ENCODE measurements around the gene NEGR1.

The NEGR1 gene

DNA sequence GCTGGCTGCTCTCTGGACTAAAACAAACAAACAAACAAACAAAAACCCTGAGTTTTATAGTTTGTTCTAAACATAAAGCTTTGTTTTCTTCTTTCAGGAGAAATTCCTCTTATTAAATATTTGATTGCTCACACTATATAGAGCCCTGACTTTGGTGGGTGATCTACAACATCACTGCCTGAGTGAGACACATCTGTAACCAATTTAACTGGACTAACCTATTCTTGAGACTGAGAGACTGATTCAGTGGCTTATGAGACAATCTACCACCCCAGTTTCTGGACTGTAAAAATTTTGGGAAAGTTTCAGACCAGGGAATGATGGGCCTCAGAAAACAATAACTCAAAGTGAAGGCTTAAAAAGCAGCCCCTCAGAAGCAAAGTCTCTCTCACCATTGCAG, 537.0 kb downstream of the NEGR1 start:
- Mint-ChIP-seq H3K9me3 (peaks cover 6% of the 10 kb centered on the region), H3K27ac (no peak overlapping the region), H3K36me3 (no peaks in the 10 kb centered on the region), H3K4me3 (no peak overlapping the region), H3K4me1 (no peaks in the 10 kb centered on the region), H3K27me3 (no peaks in the 10 kb centered on the region)
- no peak for ATAC-seq (ENCODE audit: low read depth)
- DNase-seq (ENCODE audit: low spot score in 2 of 2): no peak

DNA sequence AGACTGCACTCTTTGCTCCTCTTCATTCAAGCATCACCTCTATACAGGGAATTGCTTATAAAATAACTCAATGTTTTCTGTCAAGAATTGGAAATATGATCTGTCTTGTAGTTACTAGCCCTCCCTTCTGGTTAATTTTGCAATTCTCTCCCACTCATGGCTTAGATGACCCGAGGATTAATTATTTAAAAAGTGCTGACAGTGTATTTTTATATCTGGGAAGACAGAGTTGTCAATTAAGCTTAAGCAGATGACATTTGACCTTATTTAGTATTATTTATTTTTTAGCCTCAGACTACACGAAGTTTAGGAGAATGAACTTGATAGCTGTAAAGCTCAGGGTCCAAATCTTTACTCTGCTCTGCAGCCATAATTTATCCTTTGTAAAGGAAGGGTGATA, 538.5 kb downstream of the NEGR1 start:
- H3K27ac Mint-ChIP-seq: no peak overlapping the region
- H3K27me3 Mint-ChIP-seq: no peaks in the 10 kb centered on the region
- ATAC-seq (ENCODE audit: low read depth) (no peak), DNase-seq (ENCODE audit: low spot score in 2 of 2) (no peak)
- H3K9me3 Mint-ChIP-seq: peaks cover 5% of the 10 kb centered on the region
- no peaks in the 10 kb centered on the region for H3K4me1 Mint-ChIP-seq
- no peaks in the 10 kb centered on the region for H3K36me3 Mint-ChIP-seq
- no peak overlapping the region for H3K4me3 Mint-ChIP-seq

DNA sequence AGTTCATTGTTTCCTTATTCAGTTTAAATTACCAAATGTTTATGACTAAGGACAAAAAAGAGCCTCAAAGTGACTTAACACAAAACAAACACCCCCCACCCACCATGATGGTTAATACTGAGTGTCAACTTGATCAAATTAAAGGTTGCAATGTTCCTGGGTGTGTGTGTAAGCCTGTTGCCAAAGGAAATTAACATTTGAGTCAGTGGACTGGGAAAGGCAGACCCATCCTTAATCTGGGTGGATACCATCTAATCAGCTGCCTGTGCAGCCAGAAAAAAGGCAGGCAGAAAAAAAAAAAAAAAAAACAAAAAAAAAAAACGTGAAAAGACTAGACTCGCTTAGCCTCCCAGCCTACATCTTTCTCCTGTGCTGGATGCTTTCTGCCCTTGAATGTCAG, 543.4 kb downstream of the NEGR1 start:
- H3K4me3 Mint-ChIP-seq: no peak overlapping the region
- no peaks in the 10 kb centered on the region for H3K27me3 Mint-ChIP-seq
- no peaks in the 10 kb centered on the region for H3K36me3 Mint-ChIP-seq
- DNase-seq (ENCODE audit: low spot score in 2 of 2) (no peak), ATAC-seq (ENCODE audit: low read depth) (no peak)
- H3K27ac Mint-ChIP-seq: no peak overlapping the region
- no peaks in the 10 kb centered on the region for H3K4me1 Mint-ChIP-seq
- H3K9me3 Mint-ChIP-seq: peaks cover 5% of the 10 kb centered on the region

DNA sequence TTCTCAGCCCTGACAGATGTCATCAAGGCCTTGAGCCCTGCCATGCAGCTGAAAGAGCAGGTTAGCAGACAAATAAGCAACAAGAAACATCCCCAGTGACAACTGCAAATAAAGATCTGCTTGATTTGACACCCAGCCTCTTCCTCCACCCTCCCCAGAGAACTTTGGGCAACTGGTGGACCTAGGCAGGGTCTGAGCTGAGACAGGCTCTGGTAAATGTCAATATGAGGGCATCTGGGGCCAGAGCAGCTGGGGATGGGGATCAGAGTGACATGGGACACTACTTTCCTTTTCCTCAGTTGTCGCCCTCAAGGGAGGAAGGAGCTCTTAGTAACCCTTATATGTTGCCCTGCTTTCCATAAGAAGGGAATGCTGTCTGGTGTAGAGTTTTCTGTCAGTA, 544.1 kb downstream of the NEGR1 start:
- no peaks in the 10 kb centered on the region for H3K4me1 Mint-ChIP-seq
- no peak overlapping the region for H3K4me3 Mint-ChIP-seq
- H3K27ac Mint-ChIP-seq: no peak overlapping the region
- no peaks in the 10 kb centered on the region for H3K36me3 Mint-ChIP-seq
- H3K9me3 Mint-ChIP-seq: peaks cover 5% of the 10 kb centered on the region
- no peaks in the 10 kb centered on the region for H3K27me3 Mint-ChIP-seq
- DNase-seq (ENCODE audit: low spot score in 2 of 2): no peak
- no peak for ATAC-seq (ENCODE audit: low read depth)

DNA sequence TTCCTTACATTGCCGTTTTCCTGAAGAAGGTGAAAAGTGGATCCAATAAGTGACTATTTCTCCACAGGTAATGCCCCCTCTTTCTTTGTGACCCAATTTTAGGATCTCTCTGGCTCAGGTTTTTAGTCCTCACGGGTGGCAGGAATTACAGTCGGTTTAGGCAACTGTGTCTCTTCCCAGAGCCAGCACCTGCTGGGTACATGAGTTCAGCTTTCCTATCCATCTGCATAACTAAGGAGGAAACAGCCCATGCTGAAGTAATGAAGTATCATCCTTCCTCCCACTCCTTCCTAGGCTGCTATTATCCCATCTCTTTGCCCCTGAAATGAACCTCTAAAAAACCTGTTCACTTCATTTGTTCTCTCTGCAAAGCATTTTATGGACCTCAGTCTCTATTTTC, 544.6 kb downstream of the NEGR1 start:
- Mint-ChIP-seq H3K4me1 (no peaks in the 10 kb centered on the region), H3K36me3 (no peaks in the 10 kb centered on the region), H3K4me3 (no peak overlapping the region), H3K27ac (no peak overlapping the region), H3K27me3 (no peaks in the 10 kb centered on the region), H3K9me3 (peaks cover 5% of the 10 kb centered on the region)
- ATAC-seq (ENCODE audit: low read depth): no peak
- no peak for DNase-seq (ENCODE audit: low spot score in 2 of 2)

DNA sequence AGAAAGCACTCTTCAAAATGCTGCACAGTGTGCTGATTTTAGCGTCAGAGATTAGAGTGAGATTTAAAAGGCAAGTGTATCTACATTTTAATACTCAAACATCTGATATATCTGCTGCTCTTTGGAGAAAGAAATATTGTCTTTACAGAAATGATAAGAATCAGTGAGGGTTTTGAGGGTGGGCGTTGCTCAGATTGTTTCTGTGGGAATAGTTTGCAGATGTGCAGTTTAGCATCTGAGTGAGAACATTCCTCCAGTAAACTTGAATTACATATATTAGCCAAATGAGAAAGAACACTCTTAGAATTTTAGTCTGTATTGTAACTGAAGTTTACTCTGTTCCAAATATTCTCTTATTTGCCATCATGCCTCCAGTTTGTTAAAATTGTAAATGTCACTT, 549.2 kb downstream of the NEGR1 start:
- Mint-ChIP-seq H3K27me3 (no peaks in the 10 kb centered on the region), H3K9me3 (peaks cover 3% of the 10 kb centered on the region), H3K27ac (no peak overlapping the region), H3K4me3 (no peak overlapping the region), H3K36me3 (no peaks in the 10 kb centered on the region), H3K4me1 (no peaks in the 10 kb centered on the region)
- no peak for DNase-seq (ENCODE audit: low spot score in 2 of 2)
- ATAC-seq (ENCODE audit: low read depth): no peak

DNA sequence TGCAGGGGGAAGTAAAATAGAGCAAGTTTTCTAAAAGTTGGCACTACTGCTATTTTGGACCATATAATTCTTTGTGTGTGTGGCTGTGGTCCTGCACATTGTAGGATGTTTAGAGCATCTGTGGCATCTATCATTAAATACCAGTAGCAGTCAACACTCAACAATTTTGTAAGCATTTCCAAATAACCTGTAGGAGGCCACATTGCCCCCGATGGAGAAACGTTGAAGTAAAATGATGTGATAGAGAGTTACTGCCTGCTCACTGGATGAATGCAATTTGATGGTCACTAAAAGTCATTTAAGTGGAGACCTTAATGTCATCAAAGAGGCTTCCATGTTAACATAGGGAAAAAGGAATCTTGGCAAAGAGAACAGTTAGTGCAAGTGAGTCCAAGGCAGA, 560.8 kb downstream of the NEGR1 start:
- no peak overlapping the region for H3K27ac Mint-ChIP-seq
- H3K36me3 Mint-ChIP-seq: no peaks in the 10 kb centered on the region
- H3K9me3 Mint-ChIP-seq: peaks cover 10% of the 10 kb centered on the region
- H3K27me3 Mint-ChIP-seq: no peaks in the 10 kb centered on the region
- no peak for DNase-seq (ENCODE audit: low spot score in 2 of 2)
- no peaks in the 10 kb centered on the region for H3K4me1 Mint-ChIP-seq
- no peak for ATAC-seq (ENCODE audit: low read depth)
- no peak overlapping the region for H3K4me3 Mint-ChIP-seq

DNA sequence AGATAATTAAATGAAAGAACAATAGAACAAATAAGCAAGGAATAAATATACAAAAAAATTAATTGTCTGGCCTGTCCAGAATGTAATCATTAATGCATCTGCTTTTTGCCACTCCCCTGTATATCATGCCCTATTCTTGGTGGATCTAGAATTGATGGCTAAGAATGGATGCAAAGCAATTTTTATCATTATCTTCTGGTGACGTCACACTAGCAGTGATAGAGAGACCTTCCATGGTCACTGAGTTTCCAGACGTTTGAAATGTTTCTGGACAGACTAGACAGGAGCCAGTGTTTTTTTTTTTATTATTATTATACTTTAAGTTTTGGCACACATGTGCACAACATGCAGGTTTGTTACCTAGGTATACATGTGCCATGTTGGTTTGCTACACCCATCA, 563.0 kb downstream of the NEGR1 start:
- Mint-ChIP-seq H3K4me3 (no peak overlapping the region), H3K36me3 (no peaks in the 10 kb centered on the region), H3K27me3 (no peaks in the 10 kb centered on the region), H3K4me1 (no peaks in the 10 kb centered on the region), H3K27ac (no peak overlapping the region), H3K9me3 (peaks cover 10% of the 10 kb centered on the region)
- DNase-seq (ENCODE audit: low spot score in 2 of 2): no peak
- ATAC-seq (ENCODE audit: low read depth): no peak

DNA sequence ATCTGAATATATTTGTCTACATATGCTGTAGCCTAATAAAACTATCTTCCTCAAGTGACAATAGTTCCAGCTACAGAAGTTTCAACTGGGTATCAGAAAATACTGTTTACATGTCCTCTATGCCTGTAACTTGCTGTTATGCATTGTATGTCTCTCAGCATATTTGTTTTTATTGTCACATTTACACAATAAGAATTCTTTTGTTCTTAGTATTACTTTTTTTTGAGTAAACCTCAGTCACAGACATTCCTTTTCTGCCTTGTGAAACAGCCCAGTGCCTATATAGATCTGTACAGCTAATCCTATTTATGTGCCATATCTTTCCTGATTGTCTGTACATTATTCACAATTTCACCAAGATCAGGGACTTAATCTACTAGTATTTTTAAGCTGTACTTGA, 565.2 kb downstream of the NEGR1 start:
- no peaks in the 10 kb centered on the region for H3K27me3 Mint-ChIP-seq
- no peaks in the 10 kb centered on the region for H3K36me3 Mint-ChIP-seq
- DNase-seq (ENCODE audit: low spot score in 2 of 2) (no peak), ATAC-seq (ENCODE audit: low read depth) (no peak)
- H3K4me3 Mint-ChIP-seq: no peak overlapping the region
- no peak overlapping the region for H3K27ac Mint-ChIP-seq
- no peaks in the 10 kb centered on the region for H3K4me1 Mint-ChIP-seq
- H3K9me3 Mint-ChIP-seq: peaks cover 10% of the 10 kb centered on the region

DNA sequence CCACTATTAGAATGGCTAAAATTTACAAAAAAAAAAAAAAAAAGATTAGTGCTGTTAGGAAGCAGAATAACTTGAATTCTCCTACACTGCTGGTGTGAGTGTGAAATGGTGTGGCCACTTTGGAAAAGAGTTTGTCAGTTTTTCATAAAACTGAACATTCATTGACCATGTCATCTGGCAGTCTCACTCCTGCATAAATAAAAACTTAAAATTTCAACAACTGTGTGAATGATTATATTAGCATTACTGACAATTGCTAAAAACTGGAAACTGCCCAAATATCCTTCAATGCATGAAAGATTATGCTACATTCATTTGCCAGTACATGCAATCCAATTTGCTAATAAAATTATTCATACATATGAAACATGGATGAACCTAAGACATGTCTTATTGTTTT, 570.9 kb downstream of the NEGR1 start:
- H3K36me3 Mint-ChIP-seq: no peaks in the 10 kb centered on the region
- no peaks in the 10 kb centered on the region for H3K4me1 Mint-ChIP-seq
- ATAC-seq (ENCODE audit: low read depth) (no peak), DNase-seq (ENCODE audit: low spot score in 2 of 2) (no peak)
- H3K27ac Mint-ChIP-seq: no peak overlapping the region
- peaks cover 13% of the 10 kb centered on the region for H3K9me3 Mint-ChIP-seq
- no peaks in the 10 kb centered on the region for H3K27me3 Mint-ChIP-seq
- no peak overlapping the region for H3K4me3 Mint-ChIP-seq

DNA sequence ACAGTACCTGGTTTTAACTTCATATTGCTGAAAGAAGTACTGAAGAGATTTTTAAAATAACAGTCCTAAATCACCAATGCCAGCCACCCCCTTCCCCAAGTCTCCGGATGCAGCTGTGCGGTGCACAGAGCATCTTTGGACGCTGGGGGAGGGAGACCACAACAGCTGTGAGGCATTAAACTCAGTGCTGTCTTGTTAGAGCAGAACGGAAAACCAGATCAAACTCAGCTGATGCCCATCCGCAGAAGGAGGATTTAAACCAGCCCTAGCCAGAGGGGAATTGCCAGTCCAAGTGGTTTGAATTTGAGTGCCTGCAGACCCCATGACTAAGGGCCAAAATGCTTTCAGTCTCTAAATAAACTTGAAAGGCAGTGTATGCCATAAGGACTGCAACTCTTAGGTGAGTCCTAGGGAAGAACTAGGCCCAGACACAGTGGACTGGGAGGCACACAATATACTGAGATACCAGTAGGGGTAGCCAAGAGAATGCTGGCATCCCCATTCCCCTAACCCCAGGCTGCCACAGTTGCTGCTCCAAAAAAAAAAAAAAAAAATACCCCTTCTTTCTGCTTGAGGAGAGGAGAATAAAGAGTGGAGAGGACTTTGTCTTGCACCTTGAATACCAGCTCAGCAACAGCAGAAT, 576.2 kb downstream of the NEGR1 start:
- no peak for ATAC-seq (ENCODE audit: low read depth)
- no peaks in the 10 kb centered on the region for H3K4me1 Mint-ChIP-seq
- H3K9me3 Mint-ChIP-seq: peaks cover 14% of the 10 kb centered on the region
- H3K27me3 Mint-ChIP-seq: no peaks in the 10 kb centered on the region
- no peak overlapping the region for H3K27ac Mint-ChIP-seq
- no peak overlapping the region for H3K4me3 Mint-ChIP-seq
- H3K36me3 Mint-ChIP-seq: no peaks in the 10 kb centered on the region
- DNase-seq (ENCODE audit: low spot score in 2 of 2): no peak

DNA sequence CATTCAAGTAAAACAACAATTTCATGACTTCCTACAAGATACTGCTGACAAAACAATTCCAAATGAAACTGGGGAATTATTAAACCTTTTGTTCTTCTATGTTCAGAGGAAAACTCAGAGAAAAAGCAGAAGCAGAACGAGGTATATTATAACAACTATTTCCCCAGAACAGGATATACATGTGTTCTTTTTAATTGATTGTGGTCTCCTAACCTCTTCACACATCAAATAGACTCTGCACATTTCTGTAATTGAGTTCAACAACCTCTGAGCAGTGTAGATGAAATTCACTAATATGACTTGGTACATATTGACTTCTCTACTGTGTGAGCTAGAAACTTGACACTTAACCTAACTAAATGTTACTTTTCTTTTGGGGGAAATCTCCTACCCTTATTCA, 584.2 kb downstream of the NEGR1 start:
- no peak for ATAC-seq (ENCODE audit: low read depth)
- H3K27ac Mint-ChIP-seq: no peak overlapping the region
- no peaks in the 10 kb centered on the region for H3K27me3 Mint-ChIP-seq
- H3K36me3 Mint-ChIP-seq: no peaks in the 10 kb centered on the region
- H3K4me1 Mint-ChIP-seq: no peaks in the 10 kb centered on the region
- H3K9me3 Mint-ChIP-seq: peaks cover 3% of the 10 kb centered on the region
- H3K4me3 Mint-ChIP-seq: no peak overlapping the region
- DNase-seq (ENCODE audit: low spot score in 2 of 2): no peak

DNA sequence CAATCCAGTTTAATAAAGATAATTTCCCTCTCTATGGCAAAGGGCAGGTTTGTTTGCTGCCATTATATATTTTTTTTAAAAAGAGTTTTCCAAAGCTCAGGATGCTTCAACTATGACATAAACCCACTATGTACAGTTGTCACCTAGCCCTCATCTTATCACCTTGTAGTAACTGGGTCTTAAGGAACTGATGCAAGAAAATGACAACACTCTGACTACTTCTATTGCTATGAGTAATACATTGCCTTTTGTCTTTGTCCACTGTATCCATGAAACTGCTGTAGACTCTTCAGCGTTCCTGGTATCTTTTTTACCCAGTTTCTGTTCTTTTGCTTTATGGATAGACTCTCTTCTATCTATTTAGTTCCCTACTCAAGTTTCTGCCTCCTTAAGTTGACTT, 586.5 kb downstream of the NEGR1 start:
- H3K4me3 Mint-ChIP-seq: no peak overlapping the region
- H3K36me3 Mint-ChIP-seq: no peaks in the 10 kb centered on the region
- H3K9me3 Mint-ChIP-seq: peaks cover 1% of the 10 kb centered on the region
- H3K4me1 Mint-ChIP-seq: no peaks in the 10 kb centered on the region
- H3K27ac Mint-ChIP-seq: no peak overlapping the region
- ATAC-seq (ENCODE audit: low read depth) (no peak), DNase-seq (ENCODE audit: low spot score in 2 of 2) (no peak)
- no peaks in the 10 kb centered on the region for H3K27me3 Mint-ChIP-seq

DNA sequence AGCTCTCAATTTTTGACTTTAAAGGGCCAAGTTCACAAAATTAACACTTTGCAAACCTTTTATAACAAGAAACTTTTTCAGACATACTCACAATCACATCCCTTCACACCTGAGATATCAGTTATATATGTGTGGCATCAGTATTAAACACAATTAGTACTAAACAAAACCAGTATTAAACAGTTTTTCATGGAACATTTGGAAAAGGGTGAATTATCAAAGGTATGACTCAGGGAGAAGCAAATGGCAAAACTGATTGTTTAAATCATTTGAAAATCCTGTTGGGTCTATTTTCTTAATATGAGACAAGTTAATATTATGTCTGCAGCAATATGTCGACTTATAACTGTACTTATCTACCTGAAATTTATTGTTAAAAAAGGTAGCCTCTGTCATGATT, 587.3 kb downstream of the NEGR1 start:
- H3K9me3 Mint-ChIP-seq: peaks cover 1% of the 10 kb centered on the region

DNA sequence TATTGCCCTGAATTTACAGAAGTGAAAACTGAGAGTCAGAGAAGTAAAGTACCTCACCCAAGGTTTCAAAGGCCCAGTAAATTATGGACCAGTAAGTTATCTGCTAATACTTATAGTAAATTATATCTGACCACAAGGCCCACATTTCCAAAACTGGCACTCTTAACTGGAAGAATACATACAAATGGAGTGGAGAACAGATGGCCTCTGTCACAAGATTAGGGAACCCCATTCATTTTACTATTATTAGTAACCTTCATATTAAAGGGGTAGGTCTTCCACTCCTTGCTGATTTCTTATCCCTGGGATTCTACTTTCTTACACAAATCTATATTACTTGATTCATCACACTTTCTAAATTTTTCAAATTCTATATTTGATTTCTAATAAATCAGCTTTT, 588.8 kb downstream of the NEGR1 start:
- ATAC-seq (ENCODE audit: low read depth): no peak
- no peaks in the 10 kb centered on the region for H3K27me3 Mint-ChIP-seq
- no peak for DNase-seq (ENCODE audit: low spot score in 2 of 2)
- H3K9me3 Mint-ChIP-seq: no peaks in the 10 kb centered on the region
- no peak overlapping the region for H3K27ac Mint-ChIP-seq
- H3K4me1 Mint-ChIP-seq: no peaks in the 10 kb centered on the region
- H3K36me3 Mint-ChIP-seq: no peaks in the 10 kb centered on the region
- H3K4me3 Mint-ChIP-seq: no peak overlapping the region

More for the DNA sequence above, 587.3 kb downstream of the NEGR1 start:
- DNase-seq (ENCODE audit: low spot score in 2 of 2) (no peak), ATAC-seq (ENCODE audit: low read depth) (no peak)
- Mint-ChIP-seq H3K36me3 (no peaks in the 10 kb centered on the region), H3K4me3 (no peak overlapping the region), H3K27ac (no peak overlapping the region), H3K4me1 (no peaks in the 10 kb centered on the region), H3K27me3 (no peaks in the 10 kb centered on the region)

Measured in memory B cell (primary cell).